IPS-11a (cell line): Measurements from ENCODE around the gene CHD5.

ENCODE experiments used
- H3K4me3 ChIP-seq: one replicate; pipeline ENCODE4 v1.5.1; 2013; ENCODE audit warnings: low read depth, low read length, control low read depth

The CHD5 gene

GRCh38 chr1:6202256-6202655, 22.1 kb upstream of the CHD5 start:
- no peak overlapping the region for H3K4me3 ChIP-seq

DNA sequence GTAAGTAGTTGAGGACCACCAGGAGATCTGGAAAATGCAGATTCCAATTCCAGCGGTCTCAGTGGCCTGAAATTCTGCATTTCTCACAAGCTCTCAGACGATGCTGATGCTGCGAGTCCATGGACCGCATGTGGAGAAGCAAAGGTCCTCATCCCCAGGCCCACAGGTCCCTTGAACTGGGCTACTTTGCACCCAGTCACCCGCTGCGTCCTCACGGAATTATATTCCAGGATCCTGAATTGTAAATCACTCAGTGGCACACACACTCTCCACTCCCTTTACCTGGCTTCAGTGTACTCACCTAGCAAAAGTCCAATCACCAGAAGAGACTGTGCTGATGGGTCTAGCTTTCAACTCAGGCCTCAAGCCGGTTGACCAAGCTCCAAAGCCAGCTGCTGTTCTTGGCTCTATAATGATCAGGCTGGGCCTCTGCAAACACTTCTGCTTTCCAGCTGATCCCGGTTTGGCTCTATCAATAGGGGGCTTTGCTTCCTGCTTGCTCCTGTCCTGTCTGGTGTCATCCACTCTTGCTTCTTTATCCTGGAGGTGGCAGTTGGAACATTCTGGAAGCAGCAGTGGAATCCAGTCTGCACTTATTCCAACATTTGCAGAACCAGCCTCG, 20.2 kb upstream of the CHD5 start:
- H3K4me3 ChIP-seq: peak overlapping the region; percentile 99

- peak within 1 kb of the TSS; percentile 99 for H3K4me3 ChIP-seq
These were observed 19.4 kb upstream of the CHD5 start, which contains the start of gene RPL22 for GRCh38 chr1:6199298-6200187. TSS of gene RPL22 (minus strand) at chr1:6199595. CDS start at chr1:6199573, 22 bp downstream.

GRCh38 chr1:6198646-6199297, 18.7 kb upstream of the CHD5 start:
- H3K4me3 ChIP-seq: peak overlapping the region; percentile 99

GRCh38 chr1:6197746-6198427, 17.8 kb upstream of the CHD5 start:
- H3K4me3 ChIP-seq: peak overlapping the region; percentile 99

DNA sequence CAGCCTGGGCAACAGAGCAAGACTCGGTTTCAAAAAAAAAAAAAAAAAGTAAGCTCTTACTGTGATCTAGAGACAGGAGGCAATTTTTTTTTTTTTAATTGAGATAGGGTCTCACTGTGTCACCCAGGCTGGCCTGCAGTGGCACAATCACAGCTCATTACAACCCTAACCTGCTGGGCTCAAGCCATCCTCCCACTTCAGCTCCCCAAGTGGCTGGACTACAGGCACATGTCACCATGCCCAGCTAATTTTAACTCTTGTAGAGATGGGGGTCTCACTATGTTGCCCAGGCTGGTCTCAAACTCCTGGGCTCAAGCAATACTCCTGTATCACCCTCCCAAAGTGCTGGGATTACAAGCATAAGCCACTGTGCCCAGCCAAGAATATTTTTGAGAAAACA, 11.8 kb upstream of the CHD5 start:
- no peak overlapping the region for H3K4me3 ChIP-seq

GRCh38 chr1:6188466-6188865, 8.3 kb upstream of the CHD5 start:
- no peak overlapping the region for H3K4me3 ChIP-seq

- no peak overlapping the region for H3K4me3 ChIP-seq
These were observed 5.7 kb upstream of the CHD5 start for GRCh38 chr1:6185635-6186382.

- H3K4me3 ChIP-seq: no peak overlapping the region
These were observed 5.0 kb upstream of the CHD5 start for GRCh38 chr1:6185151-6185550.

DNA sequence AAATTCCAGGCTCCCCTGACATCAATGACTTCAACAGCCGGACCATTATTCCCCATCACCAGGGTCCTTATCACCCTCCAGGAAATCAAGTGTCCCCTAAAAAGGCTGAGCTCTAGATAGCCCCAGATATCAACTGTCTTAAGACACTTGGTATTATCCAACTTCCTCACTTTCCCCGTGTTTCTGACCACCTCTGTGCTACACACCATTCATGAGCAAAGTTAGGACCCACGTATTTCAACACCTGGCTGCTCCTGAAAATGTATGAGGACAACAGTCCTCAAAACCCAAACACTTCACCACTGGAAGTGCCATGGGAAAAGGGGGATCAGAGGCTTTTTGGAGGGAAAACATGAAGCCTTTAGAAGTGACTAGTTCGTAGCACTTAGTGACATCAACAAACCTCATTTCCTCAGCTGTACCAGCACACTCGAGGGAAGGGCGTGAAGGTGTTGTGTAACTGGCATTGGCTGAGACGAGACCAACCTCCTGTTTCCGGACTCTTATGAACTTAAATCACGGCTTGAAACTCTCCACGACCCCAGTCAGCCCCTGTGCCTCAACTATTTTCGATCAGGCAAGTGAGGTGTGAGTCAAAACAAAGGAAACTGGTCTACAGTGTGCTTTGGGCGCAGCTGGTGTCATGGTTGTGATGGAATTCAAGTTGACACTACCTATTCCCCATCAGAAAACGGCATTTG, 4.1 kb upstream of the CHD5 start:
- no peak overlapping the region for H3K4me3 ChIP-seq

- no peak overlapping the region for H3K4me3 ChIP-seq
These were observed 3.4 kb upstream of the CHD5 start for GRCh38 chr1:6183520-6183989.

- H3K4me3 ChIP-seq: no peak overlapping the region
These were observed 1.2 kb upstream of the CHD5 start for GRCh38 chr1:6181347-6181770.

GRCh38 chr1:6180707-6181311, 688 bp upstream of the CHD5 start:
- no peak overlapping the region for H3K4me3 ChIP-seq

DNA sequence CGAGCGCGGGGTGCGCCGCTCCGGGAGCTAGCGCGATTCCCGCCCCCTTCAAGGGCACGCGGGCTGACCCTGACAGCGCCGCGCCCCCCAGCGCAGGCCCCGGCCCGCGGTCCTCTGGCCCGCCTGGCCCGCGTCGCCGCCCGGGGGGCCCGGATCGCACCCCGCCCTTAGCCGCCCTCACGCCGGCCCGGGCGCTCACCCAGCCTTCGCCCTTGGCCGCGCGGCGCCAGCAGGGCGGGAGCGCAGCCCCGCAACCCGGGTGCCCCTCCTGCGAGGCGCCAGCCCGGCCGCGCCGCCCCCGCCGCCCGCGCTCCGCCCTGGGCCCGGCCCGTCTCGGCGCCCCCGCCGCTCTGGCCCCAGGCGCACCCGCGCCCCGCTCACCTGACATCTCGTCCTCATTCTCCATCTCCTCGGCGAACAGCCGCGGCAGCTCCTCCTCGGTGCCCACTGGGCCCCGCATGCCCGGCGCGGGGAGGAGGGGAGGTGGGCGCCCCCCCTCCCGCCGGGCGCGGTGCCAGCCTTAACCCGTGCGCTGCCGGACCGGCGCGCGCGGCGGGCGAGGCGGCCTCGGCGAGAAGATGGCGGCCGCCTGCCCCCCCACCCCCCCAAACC, 451 bp downstream of the CHD5 start:
- no peak overlapping the region for H3K4me3 ChIP-seq

DNA sequence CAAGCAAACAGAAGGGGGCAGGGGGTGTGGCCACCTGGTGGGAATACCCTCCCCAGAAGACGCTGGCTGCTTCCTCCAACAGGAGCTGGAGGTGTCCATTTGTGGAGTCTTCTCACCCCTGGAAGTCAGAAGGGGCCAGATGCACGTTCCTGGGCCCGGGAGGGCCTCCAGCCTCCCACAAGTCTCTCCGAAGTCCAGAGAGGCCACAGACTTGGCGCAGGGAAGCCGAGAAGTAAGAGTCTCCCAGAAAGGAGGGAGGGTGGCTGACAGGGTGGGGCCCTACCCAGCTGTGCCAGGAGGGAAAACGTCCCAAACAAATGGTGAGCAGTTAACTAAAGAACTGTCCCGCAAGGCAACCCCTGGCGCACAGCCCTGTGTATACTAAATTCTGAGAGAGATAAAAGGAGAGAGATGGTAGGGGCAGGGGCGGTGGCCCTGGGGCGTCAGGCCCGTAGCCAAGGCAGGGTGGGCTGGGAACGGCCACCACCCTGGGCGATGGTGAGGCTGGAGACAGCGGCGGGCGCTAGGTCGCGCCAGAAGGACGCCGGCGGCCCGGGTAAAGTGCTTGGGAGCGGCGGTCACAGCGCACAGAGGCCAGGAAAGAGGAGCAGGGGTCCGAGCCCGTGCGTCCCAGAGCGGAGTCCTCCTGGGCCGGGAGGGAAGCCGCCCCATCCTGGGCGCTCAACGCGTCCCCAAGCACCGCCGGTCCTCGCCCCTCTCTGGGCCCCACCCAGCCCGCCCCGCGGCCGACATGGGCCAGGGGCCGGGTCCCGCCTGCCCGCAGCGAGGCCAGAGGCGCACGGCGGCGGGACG, 1.2 kb downstream of the CHD5 start:
- no peak overlapping the region for H3K4me3 ChIP-seq

- H3K4me3 ChIP-seq: no peak overlapping the region
These were observed 2.3 kb downstream of the CHD5 start for GRCh38 chr1:6177681-6178380.

DNA sequence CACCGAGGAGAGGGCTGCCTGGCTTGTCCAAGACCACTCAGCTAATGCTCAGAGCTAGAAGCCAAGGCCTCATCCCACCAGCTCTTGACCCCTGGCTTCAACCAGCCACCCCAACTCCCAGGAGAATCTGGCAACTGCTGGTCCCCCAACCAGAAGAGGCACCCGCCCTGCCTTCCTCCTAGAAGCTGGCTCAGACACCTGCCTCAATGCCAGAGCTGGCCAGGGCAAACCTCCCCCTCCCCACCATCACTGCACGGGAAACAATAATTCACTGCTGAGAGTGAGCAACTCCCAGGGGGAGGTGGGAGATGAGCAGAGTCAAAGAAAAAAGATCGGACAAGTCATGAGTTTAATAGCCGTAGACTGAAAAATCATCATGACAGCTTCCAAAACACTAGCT, 3.3 kb downstream of the CHD5 start:
- H3K4me3 ChIP-seq: no peak overlapping the region
